ENCODE results near the gene MEX3C. TPM values are rescaled to one million over a fixed set of nuclear protein-coding genes. Genes with fewer than 3 reads are reported as not detected.

Gene MEX3C
- polyA plus RNA-seq, 1 donor from 2014 or later = 58.6 TPM

DNA sequence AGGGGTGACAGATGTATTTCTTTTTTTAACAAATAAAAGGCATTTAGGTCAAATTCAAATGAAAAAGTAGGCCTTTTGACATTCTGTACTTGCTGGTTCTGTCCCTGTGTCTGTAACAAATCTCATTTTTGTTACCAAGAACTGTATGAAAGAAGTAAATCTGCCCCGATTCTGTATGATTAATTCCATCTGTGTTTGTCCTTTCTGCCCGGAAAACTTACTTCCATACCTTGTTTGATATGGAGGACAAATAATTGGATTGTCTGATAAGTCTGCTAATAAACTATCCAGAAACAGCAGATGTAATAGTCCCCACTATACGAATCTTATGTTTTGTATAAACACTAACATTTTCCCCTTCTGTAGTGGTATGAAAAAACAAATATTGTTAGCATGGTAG lies 69.8 kb downstream of the MEX3C start:
- H3F3A ChIP-seq (ENCODE audit: insufficient read depth, low read length, poor library complexity, severe bottlenecking) = no peaks in the 10 kb centered on the region

DNA sequence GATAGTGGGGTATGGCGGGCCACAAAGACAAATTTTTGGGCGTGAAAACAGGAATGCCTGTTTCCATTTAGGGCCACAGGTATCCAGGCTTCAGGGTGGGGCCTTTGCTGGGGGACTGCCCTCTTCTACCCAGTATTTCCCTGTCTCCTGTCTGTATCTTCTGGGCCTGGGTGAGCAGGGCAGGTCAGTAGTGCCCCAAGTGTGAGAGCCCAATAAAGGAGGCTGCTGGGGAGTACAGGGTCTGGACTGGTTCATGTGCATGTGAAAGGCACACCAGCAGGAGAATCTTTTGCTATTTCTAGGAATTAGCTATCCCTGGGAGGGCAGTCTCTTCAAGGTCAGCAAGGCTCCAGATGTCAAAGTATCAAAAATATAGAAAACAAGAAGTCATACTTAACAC lies 71.5 kb downstream of the MEX3C start:
- Histone ChIP-seq H3K27ac (ENCODE audit: low read length) (no peak overlapping the region), H3K36me3 (ENCODE audit: insufficient read depth, low read length) (no peaks in the 10 kb centered on the region), H3K79me2 (replicated peaks; ENCODE audit: insufficient read depth, low read length) (no peaks in the 10 kb centered on the region), H2AFZ (ENCODE audit: low read depth, low read length) (no peak overlapping the region), H3K9me2 (ENCODE audit: insufficient read depth, low read length) (no peaks in the 10 kb centered on the region), H3F3A (ENCODE audit: insufficient read depth, low read length, poor library complexity, severe bottlenecking) (no peaks in the 10 kb centered on the region), H4K20me1 (ENCODE audit: insufficient read depth) (no peaks in the 10 kb centered on the region), H3K27me3 (ENCODE audit: insufficient read depth, low read depth, low read length) (no peaks in the 10 kb centered on the region), H3K4me3 (ENCODE audit: low read length) (no peak overlapping the region), H3K4me2 (ENCODE audit: low read length) (no peak overlapping the region), H3K9ac (ENCODE audit: low read length) (no peak overlapping the region), H3K9me3 (ENCODE audit: low read length) (no peaks in the 10 kb centered on the region)
- TF ChIP-seq SMC3 (conservative IDR thresholded peaks at IDR 0.05; ENCODE audit: poor library complexity) = no peak
- no peak for TF ChIP-seq POLR2AphosphoS5 (IDR thresholded peaks at IDR 0.05)
- no peak for TF ChIP-seq MXI1 (conservative IDR thresholded peaks at IDR 0.05; ENCODE audit: poor library complexity, severe bottlenecking)
- no peak for TF ChIP-seq EZH2 (IDR thresholded peaks at IDR 0.05; ENCODE audit: borderline replicate concordance, insufficient read depth, low read length, poor library complexity, severe bottlenecking)
- TF ChIP-seq, protein P1, sequence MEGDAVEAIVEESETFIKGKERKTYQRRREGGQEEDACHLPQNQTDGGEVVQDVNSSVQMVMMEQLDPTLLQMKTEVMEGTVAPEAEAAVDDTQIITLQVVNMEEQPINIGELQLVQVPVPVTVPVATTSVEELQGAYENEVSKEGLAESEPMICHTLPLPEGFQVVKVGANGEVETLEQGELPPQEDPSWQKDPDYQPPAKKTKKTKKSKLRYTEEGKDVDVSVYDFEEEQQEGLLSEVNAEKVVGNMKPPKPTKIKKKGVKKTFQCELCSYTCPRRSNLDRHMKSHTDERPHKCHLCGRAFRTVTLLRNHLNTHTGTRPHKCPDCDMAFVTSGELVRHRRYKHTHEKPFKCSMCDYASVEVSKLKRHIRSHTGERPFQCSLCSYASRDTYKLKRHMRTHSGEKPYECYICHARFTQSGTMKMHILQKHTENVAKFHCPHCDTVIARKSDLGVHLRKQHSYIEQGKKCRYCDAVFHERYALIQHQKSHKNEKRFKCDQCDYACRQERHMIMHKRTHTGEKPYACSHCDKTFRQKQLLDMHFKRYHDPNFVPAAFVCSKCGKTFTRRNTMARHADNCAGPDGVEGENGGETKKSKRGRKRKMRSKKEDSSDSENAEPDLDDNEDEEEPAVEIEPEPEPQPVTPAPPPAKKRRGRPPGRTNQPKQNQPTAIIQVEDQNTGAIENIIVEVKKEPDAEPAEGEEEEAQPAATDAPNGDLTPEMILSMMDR (IDR thresholded peaks at IDR 0.05; ENCODE audit: poor library complexity, severe bottlenecking) = no peak
- no peak for TF ChIP-seq EP300 (conservative IDR thresholded peaks at IDR 0.05; ENCODE audit: poor library complexity, severe bottlenecking)
- no peak for TF ChIP-seq RAD21 (conservative IDR thresholded peaks at IDR 0.05)
- TF ChIP-seq TAF1 (IDR thresholded peaks at IDR 0.05; ENCODE audit: low read depth) = no peak
- TF ChIP-seq, protein P2, sequence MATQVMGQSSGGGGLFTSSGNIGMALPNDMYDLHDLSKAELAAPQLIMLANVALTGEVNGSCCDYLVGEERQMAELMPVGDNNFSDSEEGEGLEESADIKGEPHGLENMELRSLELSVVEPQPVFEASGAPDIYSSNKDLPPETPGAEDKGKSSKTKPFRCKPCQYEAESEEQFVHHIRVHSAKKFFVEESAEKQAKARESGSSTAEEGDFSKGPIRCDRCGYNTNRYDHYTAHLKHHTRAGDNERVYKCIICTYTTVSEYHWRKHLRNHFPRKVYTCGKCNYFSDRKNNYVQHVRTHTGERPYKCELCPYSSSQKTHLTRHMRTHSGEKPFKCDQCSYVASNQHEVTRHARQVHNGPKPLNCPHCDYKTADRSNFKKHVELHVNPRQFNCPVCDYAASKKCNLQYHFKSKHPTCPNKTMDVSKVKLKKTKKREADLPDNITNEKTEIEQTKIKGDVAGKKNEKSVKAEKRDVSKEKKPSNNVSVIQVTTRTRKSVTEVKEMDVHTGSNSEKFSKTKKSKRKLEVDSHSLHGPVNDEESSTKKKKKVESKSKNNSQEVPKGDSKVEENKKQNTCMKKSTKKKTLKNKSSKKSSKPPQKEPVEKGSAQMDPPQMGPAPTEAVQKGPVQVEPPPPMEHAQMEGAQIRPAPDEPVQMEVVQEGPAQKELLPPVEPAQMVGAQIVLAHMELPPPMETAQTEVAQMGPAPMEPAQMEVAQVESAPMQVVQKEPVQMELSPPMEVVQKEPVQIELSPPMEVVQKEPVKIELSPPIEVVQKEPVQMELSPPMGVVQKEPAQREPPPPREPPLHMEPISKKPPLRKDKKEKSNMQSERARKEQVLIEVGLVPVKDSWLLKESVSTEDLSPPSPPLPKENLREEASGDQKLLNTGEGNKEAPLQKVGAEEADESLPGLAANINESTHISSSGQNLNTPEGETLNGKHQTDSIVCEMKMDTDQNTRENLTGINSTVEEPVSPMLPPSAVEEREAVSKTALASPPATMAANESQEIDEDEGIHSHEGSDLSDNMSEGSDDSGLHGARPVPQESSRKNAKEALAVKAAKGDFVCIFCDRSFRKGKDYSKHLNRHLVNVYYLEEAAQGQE (IDR thresholded peaks at IDR 0.05; ENCODE audit: borderline replicate concordance) = no peak

More for the DNA sequence above, 69.8 kb downstream of the MEX3C start:
- Histone ChIP-seq H3K36me3 (ENCODE audit: insufficient read depth, low read length) (no peaks in the 10 kb centered on the region), H3K4me2 (ENCODE audit: low read length) (no peak overlapping the region), H4K20me1 (ENCODE audit: insufficient read depth) (no peaks in the 10 kb centered on the region), H3K9me2 (ENCODE audit: insufficient read depth, low read length) (no peaks in the 10 kb centered on the region), H3K27me3 (ENCODE audit: insufficient read depth, low read depth, low read length) (no peaks in the 10 kb centered on the region), H3K9ac (ENCODE audit: low read length) (no peak overlapping the region), H3K9me3 (ENCODE audit: low read length) (no peaks in the 10 kb centered on the region), H3K79me2 (replicated peaks; ENCODE audit: insufficient read depth, low read length) (no peaks in the 10 kb centered on the region), H3K27ac (ENCODE audit: low read length) (no peak overlapping the region), H3K4me3 (ENCODE audit: low read length) (no peak overlapping the region), H2AFZ (ENCODE audit: low read depth, low read length) (no peak overlapping the region)
- TF ChIP-seq EZH2 (IDR thresholded peaks at IDR 0.05; ENCODE audit: borderline replicate concordance, insufficient read depth, low read length, poor library complexity, severe bottlenecking) = no peak
- no peak for TF ChIP-seq MXI1 (conservative IDR thresholded peaks at IDR 0.05; ENCODE audit: poor library complexity, severe bottlenecking)
- TF ChIP-seq POLR2AphosphoS5 (IDR thresholded peaks at IDR 0.05) = no peak
- no peak for TF ChIP-seq RAD21 (conservative IDR thresholded peaks at IDR 0.05)
- TF ChIP-seq SMC3 (conservative IDR thresholded peaks at IDR 0.05; ENCODE audit: poor library complexity) = no peak
- TF ChIP-seq EP300 (conservative IDR thresholded peaks at IDR 0.05; ENCODE audit: poor library complexity, severe bottlenecking) = no peak
- TF ChIP-seq TAF1 (IDR thresholded peaks at IDR 0.05; ENCODE audit: low read depth) = no peak
- TF ChIP-seq, protein P1 (IDR thresholded peaks at IDR 0.05; ENCODE audit: poor library complexity, severe bottlenecking) = no peak
- TF ChIP-seq, protein P2 (IDR thresholded peaks at IDR 0.05; ENCODE audit: borderline replicate concordance) = no peak

Measured in neural cell (in vitro differentiated cells).